ENCODE results near the gene H2BK1. TPM values are rescaled to one million over a fixed set of nuclear protein-coding genes. Genes with fewer than 3 reads are reported as not detected.

Gene H2BK1
- total RNA-seq, 1 donor from 2014 or later, result not detected

GRCh38 chr7:151187409-151188251 is 22.7 kb downstream of the H2BK1 start:
- DNase-seq (ENCODE audit: low spot score), result no peak
- no peak for ATAC-seq
- intact Hi-C loops (cut with DNase I), result no loop called here

- DNase-seq (ENCODE audit: low spot score) (no peak), ATAC-seq (peak; percentile 32)
- intact Hi-C loops (cut with DNase I), result no loop called here
Observed at GRCh38 chr7:151186640-151187408, 23.5 kb downstream of the H2BK1 start, which contains the start of gene ASB10. Gene ASB10, minus strand, starts transcription at chr7:151187250. Its CDS starts 120 bp downstream, at chr7:151187130.

- DNase-seq (ENCODE audit: low spot score) (peak; percentile 18), ATAC-seq (no peak)
- intact Hi-C loops (cut with DNase I), result no loop called here
Observed at GRCh38 chr7:151185762-151186639, 24.3 kb downstream of the H2BK1 start.

- intact Hi-C loops (cut with DNase I), result no loop called here
- DNase-seq (ENCODE audit: low spot score) (peak; percentile 35), ATAC-seq (no peak)
Observed at GRCh38 chr7:151181011-151181431, 29.3 kb downstream of the H2BK1 start.

DNA sequence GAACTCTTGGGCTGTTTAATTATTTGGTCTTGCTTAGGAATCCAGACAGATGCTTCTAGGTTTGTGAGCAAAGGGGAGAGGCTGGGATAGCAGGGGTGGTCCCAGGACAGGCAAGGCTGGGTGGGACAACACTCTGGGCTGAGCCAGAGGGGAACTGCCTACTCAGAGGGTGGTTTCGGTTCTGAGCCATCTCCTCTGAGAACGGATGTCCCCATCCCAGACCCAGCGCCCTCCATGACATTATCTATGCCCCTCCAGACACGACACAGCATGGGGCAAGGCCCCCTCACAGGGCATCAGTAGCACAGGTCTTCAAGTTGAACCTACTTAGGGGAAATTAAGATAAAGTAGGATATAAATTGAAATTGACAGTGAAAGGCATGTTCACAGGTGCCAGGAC is 30.3 kb downstream of the H2BK1 start:
- DNase-seq (ENCODE audit: low spot score) (peak; percentile 9), ATAC-seq (no peak)
- intact Hi-C loops (cut with DNase I), result no loop called here

- DNase-seq (ENCODE audit: low spot score) (peak; percentile 15), ATAC-seq (no peak)
- intact Hi-C loops (cut with DNase I), result no loop called here
Observed at GRCh38 chr7:151179287-151179860, 30.9 kb downstream of the H2BK1 start.

- intact Hi-C loops (cut with DNase I), result no loop called here
- ATAC-seq (no peak), DNase-seq (ENCODE audit: low spot score) (peak; percentile 7)
Observed at GRCh38 chr7:151178831-151179230, 31.5 kb downstream of the H2BK1 start.

DNA sequence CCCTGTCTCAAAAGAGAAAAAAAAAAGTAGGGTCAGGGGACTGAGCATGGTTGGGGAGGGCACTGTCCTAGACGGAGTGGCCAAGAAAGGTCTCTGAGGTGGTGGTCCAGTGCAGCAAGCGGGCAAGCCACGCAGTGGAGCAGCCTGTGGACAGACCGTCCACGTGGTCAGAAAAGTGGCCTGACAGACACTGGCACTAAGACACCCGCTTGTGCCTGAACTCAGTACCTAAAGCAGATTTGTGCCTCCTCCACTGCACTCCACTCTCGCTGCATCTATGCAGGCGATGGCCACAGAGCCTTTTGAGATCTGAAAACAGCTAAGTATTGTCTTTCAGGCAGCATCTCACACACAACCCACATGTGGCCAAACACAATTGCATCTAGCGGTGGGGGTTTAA is 32.1 kb downstream of the H2BK1 start:
- ATAC-seq (no peak), DNase-seq (ENCODE audit: low spot score) (peak; percentile 40)
- intact Hi-C loops (cut with DNase I), result no loop called here

GRCh38 chr7:151177310-151177709 is 33.0 kb downstream of the H2BK1 start:
- DNase-seq (ENCODE audit: low spot score) (peak; percentile 10), ATAC-seq (no peak)
- intact Hi-C loops (cut with DNase I), result no loop called here

DNA sequence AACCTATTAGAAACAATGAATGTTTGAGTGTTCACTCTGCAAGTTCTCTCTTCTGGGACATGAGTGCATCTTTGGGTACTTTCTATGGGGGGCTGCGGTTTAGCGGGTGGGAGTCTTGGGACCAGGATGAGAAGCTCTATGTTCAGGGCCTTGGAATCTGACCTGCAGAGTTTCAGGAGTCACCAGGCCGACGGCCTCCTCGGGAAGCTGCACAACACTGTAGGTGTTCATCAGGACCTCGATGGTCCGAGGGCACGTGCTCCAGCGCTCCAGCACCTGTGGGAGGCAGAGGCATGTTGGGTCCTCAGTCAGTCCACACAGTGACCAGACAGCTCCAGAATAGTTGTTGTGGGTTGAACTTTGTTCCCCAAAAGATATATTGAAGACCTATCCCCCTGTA is 33.9 kb downstream of the H2BK1 start:
- peak; percentile 19 for DNase-seq (ENCODE audit: low spot score)
- intact Hi-C loops (cut with DNase I), result no loop called here
- no peak for ATAC-seq

DNA sequence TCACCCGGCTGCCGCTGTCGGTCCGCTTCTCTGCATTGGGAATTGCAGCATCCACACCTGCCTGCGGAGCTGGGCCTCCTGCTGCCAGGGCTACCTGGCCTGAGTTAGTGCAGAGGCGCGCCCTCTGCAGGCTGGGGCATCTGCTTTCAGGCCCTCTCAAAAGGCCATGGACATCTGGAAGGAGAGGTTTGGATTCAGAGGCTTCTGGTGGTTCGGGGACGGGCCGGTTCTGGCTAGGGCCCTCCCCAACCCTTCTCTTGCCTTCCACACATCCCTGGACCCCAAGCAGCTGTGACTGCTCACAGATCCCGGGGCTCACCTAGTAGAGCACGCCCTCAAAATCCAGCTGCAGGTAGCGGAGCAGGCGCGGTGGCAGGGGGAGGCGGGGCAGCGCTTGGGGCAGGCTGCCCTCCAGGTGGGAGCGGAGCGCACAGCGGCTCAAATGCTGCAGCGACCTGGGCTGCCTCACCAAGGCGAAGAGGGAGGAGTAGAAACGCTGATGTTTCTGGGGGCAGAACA is 34.4 kb downstream of the H2BK1 start:
- DNase-seq (ENCODE audit: low spot score) (peak; percentile 47), ATAC-seq (no peak)
- intact Hi-C loops (cut with DNase I), result no loop called here

- ATAC-seq, result no peak
- intact Hi-C loops (cut with DNase I), result no loop called here
- peak; percentile 50 for DNase-seq (ENCODE audit: low spot score)
Observed at GRCh38 chr7:151175047-151175792, 35.1 kb downstream of the H2BK1 start.

DNA sequence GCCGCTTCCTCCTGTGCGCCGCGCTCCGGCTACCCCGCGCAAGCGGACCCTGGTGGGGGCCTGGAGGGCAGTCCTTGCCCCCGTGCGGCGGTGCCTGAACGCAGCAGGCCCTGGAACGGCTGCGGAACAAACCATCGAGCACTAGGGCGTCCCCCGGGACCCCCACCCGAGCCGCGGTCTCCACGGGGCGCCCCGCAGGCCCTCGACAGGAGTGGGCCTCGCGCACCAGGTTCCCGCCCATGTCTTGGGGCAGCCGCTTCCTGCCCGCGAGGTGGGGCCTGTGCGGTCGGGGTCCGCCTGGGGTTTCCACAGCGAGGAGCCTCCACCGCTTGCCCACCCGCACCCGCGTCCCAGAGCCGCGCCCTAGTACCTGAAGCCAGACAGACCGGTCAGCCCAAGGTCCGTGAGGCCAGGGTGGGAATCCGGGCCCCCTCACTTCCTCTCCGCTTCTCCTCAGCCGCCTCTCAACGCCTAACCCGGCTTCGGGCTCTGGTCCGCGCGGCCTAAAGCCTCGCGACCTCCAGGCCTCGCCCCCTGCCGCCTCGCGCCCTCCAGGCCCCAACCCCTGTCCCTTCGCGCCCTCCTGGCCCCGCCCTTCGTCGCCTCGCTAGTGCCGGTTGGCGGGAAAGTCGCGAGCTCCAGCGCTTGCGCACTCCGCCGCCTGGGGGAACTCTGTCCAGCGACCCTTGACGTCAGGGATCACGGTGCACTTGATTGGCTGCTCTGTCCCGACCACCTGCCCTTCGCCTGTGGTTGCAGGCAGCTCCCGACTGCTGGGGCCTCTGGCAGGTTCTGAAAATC is 35.8 kb downstream of the H2BK1 start:
- peak; percentile 76 for DNase-seq (ENCODE audit: low spot score)
- ATAC-seq, result peak; percentile 50
- intact Hi-C loops (cut with DNase I), result loop anchor here (5.0 kb wide), 1 partner anchor 37 kb away; no protein-coding TSS in a partner anchor

- ATAC-seq, result no peak
- DNase-seq (ENCODE audit: low spot score), result peak; percentile 52
- intact Hi-C loops (cut with DNase I), result loop anchor here (5.0 kb wide), 1 partner anchor 36 kb away; no protein-coding TSS in a partner anchor
Observed at GRCh38 chr7:151173386-151174245, 36.7 kb downstream of the H2BK1 start.

DNA sequence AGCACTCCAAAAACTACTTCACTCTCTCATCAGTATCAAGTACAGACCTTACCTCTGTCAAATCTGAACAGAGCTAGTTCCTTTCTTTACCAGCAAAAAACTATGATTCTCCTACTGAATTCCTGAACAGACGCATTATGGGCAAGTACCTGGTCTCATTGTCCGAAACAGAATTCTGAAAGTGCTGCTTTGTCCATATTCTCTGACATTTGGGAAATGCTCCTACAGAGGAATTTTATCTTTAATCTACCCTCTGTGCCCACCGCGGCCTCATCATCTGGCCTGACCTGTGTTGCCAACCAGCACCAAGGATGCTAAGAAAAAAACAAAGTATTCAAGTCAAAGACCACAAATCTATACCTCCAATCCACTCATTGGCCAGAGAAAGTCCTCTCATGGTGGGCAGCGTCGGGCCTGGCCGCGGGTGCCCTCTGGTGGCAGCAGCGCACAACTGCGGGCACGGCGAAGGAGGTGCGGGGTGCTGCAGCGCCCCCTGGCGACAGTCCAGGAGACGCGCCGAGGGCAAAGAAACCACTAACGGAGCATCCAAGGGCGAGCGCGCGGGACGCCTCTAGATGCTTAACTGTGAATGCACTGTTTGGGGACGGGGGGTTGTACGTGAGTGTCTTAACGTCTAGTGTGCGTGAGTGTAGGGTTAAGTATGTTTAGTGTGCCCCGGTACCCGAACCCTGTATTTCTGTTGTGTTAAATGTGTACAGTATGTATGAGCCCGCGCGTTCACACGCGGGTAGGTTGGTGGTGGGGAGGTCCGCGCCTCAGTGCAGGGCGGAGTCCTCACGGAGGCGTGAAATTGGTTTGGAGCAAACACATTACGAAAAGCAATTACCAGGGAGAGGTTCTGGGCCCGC is 37.8 kb downstream of the H2BK1 start:
- ATAC-seq (peak; percentile 83), DNase-seq (ENCODE audit: low spot score) (peak; percentile 88)
- intact Hi-C loops (cut with DNase I), result loop anchor here (5.0 kb wide), 1 partner anchor 35 kb away; no protein-coding TSS in a partner anchor

Measured in sciatic nerve (tissue), 2 donors.